Measurements from ENCODE around the gene POLRMT.

DNA sequence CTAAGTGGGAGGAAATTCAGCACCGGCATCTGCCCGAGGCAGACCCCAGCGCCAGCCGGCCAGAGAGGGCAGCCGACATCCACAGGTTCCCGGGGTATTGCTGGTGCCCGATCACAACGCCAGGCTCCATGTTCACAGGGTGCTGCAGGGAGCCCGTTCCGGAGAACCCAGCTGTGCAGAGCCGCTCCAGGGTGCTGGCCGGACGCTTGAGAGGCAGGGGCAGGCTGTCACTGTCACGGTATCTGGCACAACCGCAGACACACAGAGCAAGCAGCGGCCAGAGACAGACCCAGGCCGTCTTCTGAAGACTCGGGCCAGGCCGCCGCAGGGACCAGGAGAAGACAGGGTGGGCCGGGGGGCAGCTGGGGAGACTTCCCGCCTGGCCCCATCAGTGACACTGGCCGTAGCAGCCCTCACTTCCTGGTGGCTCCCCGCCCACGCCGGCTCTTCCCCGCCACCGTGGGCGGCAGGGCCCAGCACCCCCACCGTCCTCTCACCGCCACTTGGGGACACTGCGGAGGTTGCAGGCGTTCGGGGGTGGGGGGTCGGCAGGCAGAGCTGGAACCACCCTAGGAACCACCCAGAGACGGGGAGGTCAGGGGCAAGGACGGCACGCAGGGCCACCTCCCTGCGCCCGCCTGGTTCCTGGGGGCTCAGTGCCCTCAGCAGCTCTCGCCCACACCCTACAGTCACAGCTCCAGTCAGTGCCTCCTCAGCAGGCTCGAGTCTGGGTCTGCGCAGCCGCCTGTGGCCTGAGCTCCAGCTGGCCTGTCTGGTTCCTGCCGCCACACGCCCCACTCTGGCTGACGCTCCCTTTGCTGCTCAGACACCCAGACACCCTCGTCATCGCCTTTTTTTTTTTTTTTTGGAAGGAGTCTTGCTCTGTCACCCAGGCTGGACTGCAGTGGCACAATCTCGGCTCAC, 25.8 kb upstream of the POLRMT start:
- TF ChIP-seq OSR1 (CRISPR knock-in tag; IDR thresholded peaks at IDR 0.05) (no peak), RARB (CRISPR knock-in tag; IDR thresholded peaks at IDR 0.05) (no peak), TOX (CRISPR knock-in tag; IDR thresholded peaks at IDR 0.05; ENCODE audit: borderline replicate concordance) (no peak)
- TF ChIP-seq, protein P1, sequence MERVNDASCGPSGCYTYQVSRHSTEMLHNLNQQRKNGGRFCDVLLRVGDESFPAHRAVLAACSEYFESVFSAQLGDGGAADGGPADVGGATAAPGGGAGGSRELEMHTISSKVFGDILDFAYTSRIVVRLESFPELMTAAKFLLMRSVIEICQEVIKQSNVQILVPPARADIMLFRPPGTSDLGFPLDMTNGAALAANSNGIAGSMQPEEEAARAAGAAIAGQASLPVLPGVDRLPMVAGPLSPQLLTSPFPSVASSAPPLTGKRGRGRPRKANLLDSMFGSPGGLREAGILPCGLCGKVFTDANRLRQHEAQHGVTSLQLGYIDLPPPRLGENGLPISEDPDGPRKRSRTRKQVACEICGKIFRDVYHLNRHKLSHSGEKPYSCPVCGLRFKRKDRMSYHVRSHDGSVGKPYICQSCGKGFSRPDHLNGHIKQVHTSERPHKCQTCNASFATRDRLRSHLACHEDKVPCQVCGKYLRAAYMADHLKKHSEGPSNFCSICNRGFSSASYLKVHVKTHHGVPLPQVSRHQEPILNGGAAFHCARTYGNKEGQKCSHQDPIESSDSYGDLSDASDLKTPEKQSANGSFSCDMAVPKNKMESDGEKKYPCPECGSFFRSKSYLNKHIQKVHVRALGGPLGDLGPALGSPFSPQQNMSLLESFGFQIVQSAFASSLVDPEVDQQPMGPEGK (CRISPR knock-in tag; IDR thresholded peaks at IDR 0.05; ENCODE audit: borderline replicate concordance): no peak
- TF ChIP-seq, protein P2, sequence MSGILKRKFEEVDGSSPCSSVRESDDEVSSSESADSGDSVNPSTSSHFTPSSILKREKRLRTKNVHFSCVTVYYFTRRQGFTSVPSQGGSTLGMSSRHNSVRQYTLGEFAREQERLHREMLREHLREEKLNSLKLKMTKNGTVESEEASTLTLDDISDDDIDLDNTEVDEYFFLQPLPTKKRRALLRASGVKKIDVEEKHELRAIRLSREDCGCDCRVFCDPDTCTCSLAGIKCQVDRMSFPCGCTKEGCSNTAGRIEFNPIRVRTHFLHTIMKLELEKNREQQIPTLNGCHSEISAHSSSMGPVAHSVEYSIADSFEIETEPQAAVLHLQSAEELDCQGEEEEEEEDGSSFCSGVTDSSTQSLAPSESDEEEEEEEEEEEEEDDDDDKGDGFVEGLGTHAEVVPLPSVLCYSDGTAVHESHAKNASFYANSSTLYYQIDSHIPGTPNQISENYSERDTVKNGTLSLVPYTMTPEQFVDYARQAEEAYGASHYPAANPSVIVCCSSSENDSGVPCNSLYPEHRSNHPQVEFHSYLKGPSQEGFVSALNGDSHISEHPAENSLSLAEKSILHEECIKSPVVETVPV (CRISPR knock-in tag; IDR thresholded peaks at IDR 0.05): no peak

Data from SK-N-SH treated with all-trans-retinoic acid at 6 μM for 48 hours (cell line).